HUDEP-2 (cell line): ENCODE data around the gene ARID5B.
"Not testable (repeated sequence)": the region's sequence is repeated elsewhere in the genome, so short reads cannot be mapped to it uniquely, and the experiment has no call there.

ENCODE experiments used
- DNase-seq, 76 experiments: peaks; one replicate each; lab custom pipeline; 2025; ENCODE audit not compliant: unreplicated experiment in 76 of 76; lab: John Stamatoyannopoulos, UW

The ARID5B gene

GRCh38 chr10:61900829-61901792, at the start of gene ARID5B:
Gene ARID5B (plus strand): TSS chr10:61901699. CDS start chr10:61901710, 11 bp downstream.
- peak in 28 of 76 experiments; percentile 1 to 55 (median 22) for DNase-seq

- no peak for DNase-seq
Observed at GRCh38 chr10:61852261-61852660, 49.2 kb upstream of the ARID5B start.

GRCh38 chr10:61855771-61856170, 45.7 kb upstream of the ARID5B start:
- DNase-seq = no peak

GRCh38 chr10:61857746-61858145, 43.8 kb upstream of the ARID5B start:
- no peak for DNase-seq

- DNase-seq = no peak
Observed at GRCh38 chr10:61859786-61860185, 41.7 kb upstream of the ARID5B start.

GRCh38 chr10:61860964-61861758, 40.3 kb upstream of the ARID5B start:
- no peak for DNase-seq

GRCh38 chr10:61863981-61864380, 37.5 kb upstream of the ARID5B start:
- no peak for DNase-seq

GRCh38 chr10:61866700-61867368, 34.7 kb upstream of the ARID5B start:
- no peak for DNase-seq

- DNase-seq = not testable (repeated sequence)
Observed at GRCh38 chr10:61867374-61867773, 34.1 kb upstream of the ARID5B start.

GRCh38 chr10:61867817-61868216, 33.7 kb upstream of the ARID5B start:
- DNase-seq = not testable (repeated sequence)

- no peak for DNase-seq
Observed at GRCh38 chr10:61869041-61869675, 32.3 kb upstream of the ARID5B start.

GRCh38 chr10:61869774-61870525, 31.5 kb upstream of the ARID5B start:
- no peak for DNase-seq

GRCh38 chr10:61870526-61870895, 31.0 kb upstream of the ARID5B start:
- DNase-seq = no peak

GRCh38 chr10:61871487-61871886, 30.0 kb upstream of the ARID5B start:
- DNase-seq = no peak

- DNase-seq = no peak
Observed at GRCh38 chr10:61877887-61878739, 23.4 kb upstream of the ARID5B start.

- DNase-seq = no peak
Observed at GRCh38 chr10:61878740-61879068, 22.8 kb upstream of the ARID5B start.

GRCh38 chr10:61882621-61883370, 18.7 kb upstream of the ARID5B start:
- DNase-seq = no peak

GRCh38 chr10:61883371-61884025, 18.0 kb upstream of the ARID5B start:
- no peak for DNase-seq
